ENCODE measurements around the gene KNTC1.
"Not testable (repeated sequence)": the region's sequence is repeated elsewhere in the genome, so short reads cannot be mapped to it uniquely, and the experiment has no call there.

KNTC1 gene

GRCh38 chr12:122653291-122653690, 126.2 kb downstream of the KNTC1 start:
- FAIRE-seq = not testable (repeated sequence)

GRCh38 chr12:122656298-122656697, 129.2 kb downstream of the KNTC1 start:
- FAIRE-seq = no peak

- FAIRE-seq = no peak
Measured at GRCh38 chr12:122659579-122659978, 132.5 kb downstream of the KNTC1 start.

- no peak for FAIRE-seq
Measured at GRCh38 chr12:122661246-122661645, 134.2 kb downstream of the KNTC1 start.

GRCh38 chr12:122661938-122662337, 134.9 kb downstream of the KNTC1 start:
- no peak for FAIRE-seq

- FAIRE-seq = no peak
Measured at GRCh38 chr12:122665349-122665748, 138.3 kb downstream of the KNTC1 start.

- FAIRE-seq = no peak
Measured at GRCh38 chr12:122665759-122666158, 138.7 kb downstream of the KNTC1 start.

- FAIRE-seq = no peak
Measured at GRCh38 chr12:122668268-122668667, 141.2 kb downstream of the KNTC1 start.

- no peak for FAIRE-seq
Measured at GRCh38 chr12:122669397-122670070, 142.5 kb downstream of the KNTC1 start.

GRCh38 chr12:122672515-122672914, 145.5 kb downstream of the KNTC1 start:
- FAIRE-seq = no peak

Data from islet of Langerhans (tissue), 1 donor.